Measurements from ENCODE around the gene NUDCD3.

Gene NUDCD3

GRCh38 chr7:44366986-44367385, 123.5 kb downstream of the NUDCD3 start:
- no peak for DNase-seq (ENCODE audit: low read depth, low spot score)

- DNase-seq (ENCODE audit: low read depth, low spot score): no peak
Measured at GRCh38 chr7:44353668-44354067, 136.8 kb downstream of the NUDCD3 start.

GRCh38 chr7:44348851-44349781, 141.3 kb downstream of the NUDCD3 start:
- DNase-seq (ENCODE audit: low read depth, low spot score): peak; percentile 23

- peak; percentile 65 for DNase-seq (ENCODE audit: low read depth, low spot score)
Measured at GRCh38 chr7:44348300-44348699, 142.2 kb downstream of the NUDCD3 start.

- no peak for DNase-seq (ENCODE audit: low read depth, low spot score)
Measured at GRCh38 chr7:44347546-44348114, 142.8 kb downstream of the NUDCD3 start.

- DNase-seq (ENCODE audit: low read depth, low spot score): no peak
Measured at GRCh38 chr7:44346063-44346462, 144.4 kb downstream of the NUDCD3 start.

GRCh38 chr7:44341401-44341800, 149.1 kb downstream of the NUDCD3 start:
- no peak for DNase-seq (ENCODE audit: low read depth, low spot score)

- DNase-seq (ENCODE audit: low read depth, low spot score): no peak
Measured at GRCh38 chr7:44338600-44338999, 151.9 kb downstream of the NUDCD3 start.

- DNase-seq (ENCODE audit: low read depth, low spot score): no peak
Measured at GRCh38 chr7:44336491-44336890, 154.0 kb downstream of the NUDCD3 start.

GRCh38 chr7:44335184-44335583, 155.3 kb downstream of the NUDCD3 start:
- no peak for DNase-seq (ENCODE audit: low read depth, low spot score)

- no peak for DNase-seq (ENCODE audit: low read depth, low spot score)
Measured at GRCh38 chr7:44334734-44335097, 155.7 kb downstream of the NUDCD3 start.

- no peak for DNase-seq (ENCODE audit: low read depth, low spot score)
Measured at GRCh38 chr7:44333911-44334733, 156.3 kb downstream of the NUDCD3 start.

- no peak for DNase-seq (ENCODE audit: low read depth, low spot score)
Measured at GRCh38 chr7:44331682-44332081, 158.8 kb downstream of the NUDCD3 start.

GRCh38 chr7:44330331-44330730, 160.1 kb downstream of the NUDCD3 start:
- DNase-seq (ENCODE audit: low read depth, low spot score): no peak

- DNase-seq (ENCODE audit: low read depth, low spot score): no peak
Measured at GRCh38 chr7:44329888-44330287, 160.6 kb downstream of the NUDCD3 start.

Data from iPS DF 19.7 (cell line).